Kidney (tissue), 14 donors: ENCODE results near the gene RNF169. TPM values are rescaled to one million over a fixed set of nuclear protein-coding genes. Genes with fewer than 3 reads are reported as not detected.

Experiments used
- DNase-seq, 5 donors: peaks; one replicate each; pipeline ENCODE4 v3.0.0-alpha.2; 2013 to 2020
- FAIRE-seq: peaks from 2 replicates; lab custom pipeline; 2012; peaks lifted over from hg19 to GRCh38; lab: Jason Lieb, UNC
- H3K27ac ChIP-seq, 2 donors: one replicate each; pipeline ENCODE4 v1.7.0; 2013; ENCODE audit warnings: low read depth in 2 of 2, low read length in 2 of 2, inconsistent platforms in 1 of 2
- H3K27me3 ChIP-seq: one replicate; pipeline ENCODE4 v1.7.1; 2013; ENCODE audit warnings: low read length, inconsistent platforms; ENCODE audit not compliant: control insufficient read depth, insufficient read depth
- H3K36me3 ChIP-seq, 3 donors: one replicate each; pipeline versions ENCODE4 v1.7.0 to v1.7.1; 2013; ENCODE audit warnings: low read length in 3 of 3, control low read depth in 1 of 3, inconsistent platforms in 1 of 3; ENCODE audit not compliant: insufficient read depth in 3 of 3, control insufficient read depth in 2 of 3
- H3K4me1 ChIP-seq, 3 donors: one replicate each; pipeline versions ENCODE4 v1.7.0 to v1.7.1; 2013; ENCODE audit warnings: low read length in 3 of 3, inconsistent platforms in 1 of 3, low read depth in 1 of 3; ENCODE audit not compliant: control insufficient read depth in 2 of 3, insufficient read depth in 2 of 3
- H3K4me3 ChIP-seq, 3 donors: one replicate each; pipeline versions ENCODE4 v1.7.0 to v1.8.1; 2013; ENCODE audit warnings: low read length in 3 of 3, control low read depth in 1 of 3, inconsistent platforms in 1 of 3
- H3K9ac ChIP-seq, 3 donors: one replicate each; pipeline versions ENCODE4 v1.7.0 to v1.7.1; 2013; ENCODE audit warnings: low read length in 3 of 3, control low read depth in 1 of 3, inconsistent platforms in 1 of 3
- H3K9me3 ChIP-seq, 3 donors: one replicate each; pipeline versions ENCODE4 v1.7.0 to v1.7.1; 2013; ENCODE audit warnings: low read length in 3 of 3, control low read depth in 1 of 3, inconsistent platforms in 1 of 3; ENCODE audit not compliant: control insufficient read depth in 2 of 3, insufficient read depth in 1 of 3
- intact Hi-C: fragments of 100-400 bp; cut with DNase I; formaldehyde crosslinking; loops from one replicate; pipeline ENCODE4 v1.11.1; 2022
- polyA plus RNA-seq: library from polyadenylated mRNA; stranded (reverse); fragments of 350-450 nt; fragmentation: Illumina TruSeq; extraction: RNeasy Lipid Tissue Mini Kit (QIAGEN cat#74804); gene quantifications from one replicate; pipeline ENCODE4 v1.2.3, GENCODE V29; 2014; ENCODE audit warnings: low read depth, low replicate concordance; ENCODE audit not compliant: insufficient read depth
- total RNA-seq: library from RNA; stranded (reverse); fragmentation: NEBNext Ultra II Directional; extraction: Animal tissue kit (Norgen Biotek cat#: 25700); gene quantifications from one replicate; pipeline ENCODE4 v1.2.1, GENCODE V29; 2021
- TF ChIP-seq, protein P1 (sequence below): IDR thresholded peaks from 3 replicates; pipeline ENCODE4 v1.5.1; 2012; ENCODE audit warnings: mild to moderate bottlenecking, moderate library complexity, borderline replicate concordance; ENCODE audit not compliant: insufficient read depth; ENCODE audit errors: extremely low read depth
- donor health status: control.
- donor health status: control.
- donor health status: control.
- donor health status: control.
- donor health status: control.
- donor health status: DM: yes; HTN: yes; CAD: no.
- donor health status: Normal renal cell carcinoma (clear cell type).

Gene RNF169
- total and polyA plus RNA-seq, 2 donors from 2014 or later, result 3.1 to 19.6 TPM

DNA sequence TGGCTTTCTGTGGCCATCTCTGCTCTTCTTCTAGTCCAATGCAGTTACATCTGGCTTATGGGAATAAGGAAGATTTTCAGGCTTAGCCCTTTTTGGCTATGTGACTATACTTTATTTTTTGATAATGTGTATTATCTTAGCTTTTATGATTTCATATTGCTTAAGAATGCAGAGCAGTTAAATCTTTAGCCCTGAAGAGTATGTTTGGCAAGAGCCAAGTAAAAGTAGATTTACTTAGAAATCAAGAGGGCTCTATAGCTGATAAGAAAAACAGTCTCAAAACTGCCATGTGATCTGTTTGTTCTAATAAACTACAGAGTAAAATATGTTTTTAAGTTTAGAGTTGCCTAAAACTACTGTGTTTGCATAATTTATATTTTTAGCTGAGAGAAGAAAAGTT is 61.2 kb downstream of the RNF169 start:
- no peaks in the 10 kb centered on the region for H3K9me3 ChIP-seq
- TF ChIP-seq, protein P1, sequence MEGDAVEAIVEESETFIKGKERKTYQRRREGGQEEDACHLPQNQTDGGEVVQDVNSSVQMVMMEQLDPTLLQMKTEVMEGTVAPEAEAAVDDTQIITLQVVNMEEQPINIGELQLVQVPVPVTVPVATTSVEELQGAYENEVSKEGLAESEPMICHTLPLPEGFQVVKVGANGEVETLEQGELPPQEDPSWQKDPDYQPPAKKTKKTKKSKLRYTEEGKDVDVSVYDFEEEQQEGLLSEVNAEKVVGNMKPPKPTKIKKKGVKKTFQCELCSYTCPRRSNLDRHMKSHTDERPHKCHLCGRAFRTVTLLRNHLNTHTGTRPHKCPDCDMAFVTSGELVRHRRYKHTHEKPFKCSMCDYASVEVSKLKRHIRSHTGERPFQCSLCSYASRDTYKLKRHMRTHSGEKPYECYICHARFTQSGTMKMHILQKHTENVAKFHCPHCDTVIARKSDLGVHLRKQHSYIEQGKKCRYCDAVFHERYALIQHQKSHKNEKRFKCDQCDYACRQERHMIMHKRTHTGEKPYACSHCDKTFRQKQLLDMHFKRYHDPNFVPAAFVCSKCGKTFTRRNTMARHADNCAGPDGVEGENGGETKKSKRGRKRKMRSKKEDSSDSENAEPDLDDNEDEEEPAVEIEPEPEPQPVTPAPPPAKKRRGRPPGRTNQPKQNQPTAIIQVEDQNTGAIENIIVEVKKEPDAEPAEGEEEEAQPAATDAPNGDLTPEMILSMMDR, result no peak
- H3K4me3 ChIP-seq, result no peak overlapping the region
- intact Hi-C loops, result no loop called here
- no peaks in the 10 kb centered on the region for H3K36me3 ChIP-seq
- peaks cover 0 to 6% (median 4%) of the 10 kb centered on the region in 3 donors for H3K4me1 ChIP-seq
- H3K9ac ChIP-seq, result no peak overlapping the region
- H3K27ac ChIP-seq, result no peak overlapping the region
- H3K27me3 ChIP-seq, result no peaks in the 10 kb centered on the region
- FAIRE-seq, result no peak
- DNase-seq, result no peak

- DNase-seq, result peak in 1 of 5 donors; percentile 9
- peaks cover 0 to 2% (median 0%) of the 10 kb centered on the region in 3 donors for H3K4me1 ChIP-seq
- H3K9ac ChIP-seq, result no peak overlapping the region
- no peak for FAIRE-seq
- H3K36me3 ChIP-seq, result peaks cover 0 to 7% (median 2%) of the 10 kb centered on the region in 3 donors
- TF ChIP-seq, protein P1, result no peak
- no peaks in the 10 kb centered on the region for H3K9me3 ChIP-seq
- no peak overlapping the region for H3K27ac ChIP-seq
- H3K4me3 ChIP-seq, result no peak overlapping the region
- intact Hi-C loops, result no loop called here
- H3K27me3 ChIP-seq, result no peaks in the 10 kb centered on the region
Observed at GRCh38 chr11:74815966-74816365, 67.3 kb downstream of the RNF169 start.

- no peaks in the 10 kb centered on the region for H3K27me3 ChIP-seq
- TF ChIP-seq, protein P1, result no peak
- H3K27ac ChIP-seq, result no peak overlapping the region
- no peak for FAIRE-seq
- H3K9ac ChIP-seq, result no peak overlapping the region
- no peak for DNase-seq
- no peaks in the 10 kb centered on the region for H3K9me3 ChIP-seq
- no peak overlapping the region for H3K4me3 ChIP-seq
- peaks cover 0 to 7% (median 2%) of the 10 kb centered on the region in 3 donors for H3K36me3 ChIP-seq
- peaks cover 0 to 4% (median 0%) of the 10 kb centered on the region in 3 donors for H3K4me1 ChIP-seq
- intact Hi-C loops, result no loop called here
Observed at GRCh38 chr11:74816664-74817063, 68.0 kb downstream of the RNF169 start.
